HG03139 (cell line): ENCODE results near the gene CPT1A.

Source experiments
- ATAC-seq: cut with Tn5 transposase; IDR thresholded peaks from one replicate; pipeline ENCODE4 v1.9.1; 2021; ENCODE audit not compliant: unreplicated experiment

CPT1A gene

GRCh38 chr11:68804786-68805185 is 36.9 kb downstream of the CPT1A start:
- ATAC-seq = no peak

DNA sequence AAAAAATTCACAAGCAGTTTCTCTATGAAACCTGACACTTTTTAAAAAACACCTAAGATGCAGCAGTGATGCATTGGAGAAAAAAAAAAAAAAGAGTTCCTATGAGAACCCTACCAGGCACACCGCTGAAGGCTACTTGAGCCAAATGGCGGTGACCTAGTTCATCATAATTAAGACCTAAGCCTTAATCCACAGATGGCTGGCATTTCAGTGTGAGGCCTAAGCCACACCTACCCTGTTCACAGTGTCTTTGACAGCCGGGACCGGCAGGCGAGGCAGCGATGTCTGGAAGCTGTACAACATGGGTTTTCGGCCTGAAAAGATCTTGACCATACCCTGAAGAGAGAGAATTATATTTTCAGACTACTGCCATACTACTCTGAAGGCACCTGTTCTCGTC is 38.0 kb downstream of the CPT1A start:
- no peak for ATAC-seq

GRCh38 chr11:68798221-68798813 is 43.4 kb downstream of the CPT1A start:
- no peak for ATAC-seq

DNA sequence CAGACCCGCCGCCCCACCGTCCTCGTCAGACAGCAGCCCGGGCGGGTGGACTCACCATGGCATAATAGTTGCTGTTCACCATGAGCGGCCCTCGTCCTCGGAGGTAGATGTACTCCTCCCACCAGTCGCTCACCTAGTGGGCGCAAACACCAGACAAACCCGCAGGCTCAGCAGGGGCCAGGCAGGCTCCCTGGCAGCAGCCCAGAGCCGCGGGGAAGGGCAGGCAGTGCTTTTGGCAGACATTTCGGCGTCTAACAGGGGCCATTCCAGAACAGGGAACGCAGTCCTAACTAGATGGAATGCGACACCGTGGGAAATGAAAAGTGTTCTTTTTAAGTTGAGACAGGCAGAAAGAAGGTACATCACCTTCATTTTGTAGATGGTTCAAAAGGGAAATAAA is 44.9 kb downstream of the CPT1A start:
- ATAC-seq = no peak

- no peak for ATAC-seq
Measured at GRCh38 chr11:68792400-68792966, 49.2 kb downstream of the CPT1A start.

DNA sequence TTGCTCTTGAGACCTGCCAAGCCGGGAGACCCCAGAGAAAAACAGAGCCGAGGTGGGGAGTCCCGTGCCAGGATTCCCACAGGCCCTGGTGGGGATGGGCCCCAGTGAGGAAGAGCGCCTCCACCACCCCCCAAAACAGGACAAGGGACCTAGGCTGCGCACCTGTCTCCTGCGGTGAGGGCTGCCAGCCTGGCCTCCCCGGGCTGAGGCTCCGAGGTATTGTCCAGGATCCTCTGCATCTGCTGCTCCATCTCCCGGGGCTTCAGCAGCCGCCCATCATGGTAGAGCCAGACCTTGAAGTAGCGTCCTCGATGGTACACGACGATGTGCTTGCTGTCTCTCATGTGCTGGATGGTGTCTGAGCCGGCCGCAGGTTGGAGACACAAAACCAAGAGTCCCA is 57.1 kb downstream of the CPT1A start:
- ATAC-seq = no peak

GRCh38 chr11:68783216-68783821 is 58.4 kb downstream of the CPT1A start:
- no peak for ATAC-seq

DNA sequence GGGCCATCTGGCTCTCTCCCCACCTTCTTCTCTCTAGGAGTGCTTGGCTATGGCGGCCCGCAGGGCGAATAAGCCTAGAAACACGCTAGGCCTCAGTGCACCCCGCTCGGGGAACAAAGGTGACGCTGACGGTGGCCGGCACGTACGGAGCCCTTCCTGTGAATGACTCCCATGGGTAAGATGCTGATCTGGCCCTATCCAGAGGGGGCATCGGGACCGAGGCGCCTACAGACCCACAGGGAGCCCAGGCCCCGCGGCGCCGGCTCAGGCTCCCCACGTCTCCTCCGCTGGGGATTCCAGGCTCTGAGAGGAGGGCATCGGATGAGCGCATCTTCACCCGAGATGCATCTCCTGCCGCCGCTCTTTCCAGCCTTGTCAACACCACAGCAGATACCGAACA is 59.0 kb downstream of the CPT1A start:
- no peak for ATAC-seq

- ATAC-seq = no peak
Measured at GRCh38 chr11:68780829-68781228, 60.9 kb downstream of the CPT1A start.

GRCh38 chr11:68778205-68778604 is 63.5 kb downstream of the CPT1A start:
- no peak for ATAC-seq

DNA sequence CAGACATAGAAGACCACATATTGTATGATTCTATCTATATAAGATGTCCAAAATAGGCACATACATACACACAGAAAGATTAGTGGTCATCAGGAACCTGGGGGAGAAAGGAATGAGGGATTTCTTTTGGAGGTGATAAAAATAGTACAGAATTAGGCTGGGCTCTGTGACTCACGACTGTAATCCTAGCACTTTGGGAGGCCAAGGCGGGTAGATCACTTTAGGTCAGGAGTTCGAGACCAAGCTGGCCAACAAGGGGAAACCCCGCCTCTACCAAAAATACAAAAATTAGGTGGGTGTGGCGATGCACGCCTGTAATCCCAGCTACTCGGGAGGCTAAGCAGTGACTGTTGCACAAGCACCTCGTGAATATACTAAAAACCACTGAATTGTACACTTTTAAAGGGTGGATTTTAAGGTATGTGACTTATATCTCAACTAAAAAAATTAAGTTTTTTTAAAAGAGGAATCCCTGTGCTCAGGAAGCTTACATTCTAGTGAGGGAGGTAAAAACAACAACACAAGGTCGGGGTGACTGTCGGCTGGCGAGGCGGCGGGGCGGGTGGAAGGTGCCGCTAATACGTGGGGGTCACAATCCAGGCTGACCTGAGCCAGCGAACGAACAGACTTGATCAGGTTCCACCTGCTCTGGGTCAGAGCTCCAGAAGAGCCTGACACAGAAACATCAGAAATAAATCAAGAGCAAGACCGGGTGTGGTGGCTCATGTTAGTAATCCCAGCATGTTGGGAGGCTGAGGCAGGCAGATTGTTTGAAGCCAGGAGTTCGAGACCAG is 65.1 kb downstream of the CPT1A start:
- no peak for ATAC-seq

DNA sequence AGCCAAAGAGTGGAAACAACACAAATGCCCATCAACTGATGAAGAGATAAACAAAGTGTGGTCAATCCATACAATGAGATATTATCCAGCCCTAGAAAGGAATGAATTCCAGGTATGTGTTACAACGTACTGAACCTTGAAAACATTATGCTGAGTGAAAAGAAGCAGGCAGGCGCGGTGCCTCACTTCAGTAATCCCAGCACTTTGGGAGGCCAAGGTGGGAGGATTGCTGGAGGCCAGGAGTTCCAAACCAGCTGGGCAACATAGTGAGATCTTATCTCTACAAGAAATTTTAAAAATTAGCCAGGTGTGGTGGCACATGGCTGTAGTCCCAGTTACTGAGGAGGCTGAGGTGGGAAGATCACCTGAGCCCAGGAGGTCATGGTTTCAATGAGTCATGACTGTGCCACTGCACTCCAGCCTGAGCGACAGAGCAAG is 65.7 kb downstream of the CPT1A start:
- no peak for ATAC-seq

- no peak for ATAC-seq
Measured at GRCh38 chr11:68774194-68774585, 67.5 kb downstream of the CPT1A start.

GRCh38 chr11:68773521-68774193 is 68.1 kb downstream of the CPT1A start:
- ATAC-seq = no peak

DNA sequence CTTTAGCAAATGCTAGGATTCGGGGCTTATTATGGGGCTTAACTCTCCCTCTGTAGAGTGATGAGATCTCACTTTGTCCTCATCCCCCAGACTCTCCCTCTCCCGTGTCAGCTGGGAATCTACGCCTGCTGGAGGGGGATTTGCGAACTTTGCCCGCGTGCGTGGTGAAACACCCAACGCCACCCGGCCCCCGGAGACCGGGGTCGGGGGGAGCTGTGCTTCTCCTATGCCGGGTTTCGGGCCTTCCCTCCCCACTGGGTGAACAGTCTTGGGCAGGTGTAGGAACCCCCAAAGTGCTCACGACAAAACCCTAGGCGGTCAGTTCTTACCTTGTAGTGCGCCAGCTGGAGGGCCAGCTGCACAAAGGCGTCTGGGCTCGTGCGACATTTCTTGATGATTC is 68.8 kb downstream of the CPT1A start:
- ATAC-seq = no peak

GRCh38 chr11:68770781-68771180 is 70.9 kb downstream of the CPT1A start:
- no peak for ATAC-seq

GRCh38 chr11:68767672-68768071 is 74.0 kb downstream of the CPT1A start:
- no peak for ATAC-seq

DNA sequence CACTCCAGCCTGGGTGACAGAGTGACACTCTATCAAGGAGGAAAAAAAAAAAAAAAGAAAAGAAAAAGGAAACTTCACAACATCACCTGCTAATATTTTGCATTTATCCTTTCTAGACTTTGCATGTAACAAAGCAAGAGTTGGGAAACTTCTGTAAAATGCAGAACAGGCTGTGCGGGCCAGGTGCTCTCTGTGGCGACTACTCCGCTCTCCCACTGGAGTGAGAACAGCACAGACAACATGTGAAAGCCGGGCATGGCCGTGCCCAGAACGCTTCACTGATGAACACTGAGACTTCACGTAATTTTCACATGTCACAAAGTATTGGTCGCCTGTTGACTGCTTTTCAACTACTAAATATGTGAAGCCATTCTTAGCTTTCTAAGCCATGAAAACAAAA is 74.9 kb downstream of the CPT1A start:
- ATAC-seq = no peak

DNA sequence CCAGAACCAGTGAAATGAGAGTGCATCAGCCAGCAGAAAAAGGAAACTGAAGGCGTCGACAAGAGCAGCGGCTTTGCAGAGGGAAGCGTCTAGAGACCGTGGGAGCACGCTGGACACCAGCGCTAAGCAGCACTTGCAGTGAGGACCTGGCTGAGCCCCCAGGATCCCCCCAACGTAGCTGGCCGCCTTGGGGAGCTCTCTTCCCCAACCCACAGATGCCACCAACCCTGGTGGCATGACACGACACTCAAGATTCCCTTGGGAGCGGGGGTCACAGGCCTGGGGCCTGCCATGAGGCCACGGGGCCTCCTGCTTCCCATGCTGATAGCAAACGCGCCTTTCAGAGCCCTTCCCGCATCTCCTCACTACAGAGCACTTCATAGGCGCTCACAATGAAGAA is 77.0 kb downstream of the CPT1A start:
- ATAC-seq = no peak

DNA sequence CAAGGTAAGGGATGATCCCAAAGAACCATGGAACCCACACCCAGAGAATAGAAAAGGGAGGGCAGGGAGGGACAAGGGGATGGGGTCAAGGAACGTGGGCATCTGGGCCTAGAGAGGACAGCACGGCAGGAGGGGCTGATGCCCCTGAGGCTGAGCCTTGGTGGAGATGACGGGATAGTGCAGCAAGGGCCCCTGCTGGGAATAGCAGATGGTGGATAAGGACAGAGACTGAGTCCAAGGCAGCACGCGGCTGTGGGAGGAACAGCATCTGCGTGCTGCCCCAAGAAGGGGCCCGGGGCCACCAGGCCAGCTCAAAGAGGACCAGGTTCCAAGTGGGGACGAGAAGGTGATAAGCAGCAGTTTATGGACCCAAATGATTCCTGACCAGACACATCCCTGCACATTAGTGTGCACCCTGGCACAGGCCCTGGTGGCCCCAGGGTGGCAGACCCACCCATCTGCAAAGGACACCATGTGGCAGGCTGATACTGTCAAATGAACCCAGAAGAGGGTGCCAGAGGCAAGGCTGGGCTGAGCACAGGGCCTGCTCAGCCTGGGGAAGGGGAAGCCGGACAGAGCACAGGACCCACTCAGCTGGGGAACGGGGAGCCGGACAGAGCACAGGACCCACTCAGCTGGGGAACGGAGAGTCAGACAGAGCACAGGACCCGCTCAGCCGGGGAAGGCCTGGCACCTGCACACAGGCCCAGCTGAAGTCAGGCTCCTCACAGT is 77.6 kb downstream of the CPT1A start:
- ATAC-seq = no peak

DNA sequence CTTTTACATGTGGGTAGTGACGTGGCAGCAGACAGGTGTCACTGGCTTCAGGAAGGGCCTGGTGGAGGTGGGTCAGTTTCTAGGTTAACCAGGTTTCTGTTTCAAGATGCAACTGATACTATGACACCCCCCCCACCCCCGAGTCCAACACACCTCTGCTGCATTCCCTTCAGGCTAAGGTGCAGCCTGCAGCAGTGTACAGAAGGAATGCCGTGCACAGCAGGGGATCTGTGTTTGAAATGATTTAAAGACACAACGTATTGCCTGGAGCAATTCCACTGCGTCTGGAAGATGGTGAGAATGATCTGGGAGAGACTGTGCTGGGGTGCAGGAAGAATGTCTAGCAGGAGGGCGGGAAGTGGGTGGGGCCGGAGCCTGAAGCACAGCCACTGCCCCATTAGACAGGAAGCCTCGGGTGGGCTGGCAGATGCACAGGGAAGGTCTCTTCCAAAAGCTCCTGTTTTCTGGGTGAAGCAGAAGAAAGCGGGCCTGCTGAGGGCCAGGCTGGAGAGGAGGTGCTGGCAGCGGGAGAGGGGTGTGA is 78.5 kb downstream of the CPT1A start:
- no peak for ATAC-seq
